Measurements from ENCODE around the gene NDUFA12.

DNA sequence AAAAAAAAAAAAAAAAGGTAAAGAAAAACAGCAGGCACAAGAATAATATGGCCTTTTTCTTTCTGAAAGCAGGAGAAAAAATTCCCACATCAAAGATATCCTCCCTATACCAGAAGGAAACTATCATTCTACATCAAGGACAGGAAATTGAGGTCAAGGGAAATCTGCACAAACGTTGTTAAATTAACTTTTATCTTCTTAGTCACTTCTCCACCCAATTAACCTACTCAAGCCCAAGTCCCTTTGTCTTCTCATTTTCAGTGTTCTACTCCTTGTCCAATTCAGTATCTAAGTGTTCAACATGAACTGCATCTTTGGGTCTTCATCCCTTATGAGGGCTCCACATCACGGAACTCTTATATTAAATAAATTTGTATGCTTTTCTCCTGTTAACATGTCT, 15.7 kb downstream of the NDUFA12 start:
- no peak for TF ChIP-seq POLR2A (IDR thresholded peaks at IDR 0.05)
- TF ChIP-seq, protein P1, sequence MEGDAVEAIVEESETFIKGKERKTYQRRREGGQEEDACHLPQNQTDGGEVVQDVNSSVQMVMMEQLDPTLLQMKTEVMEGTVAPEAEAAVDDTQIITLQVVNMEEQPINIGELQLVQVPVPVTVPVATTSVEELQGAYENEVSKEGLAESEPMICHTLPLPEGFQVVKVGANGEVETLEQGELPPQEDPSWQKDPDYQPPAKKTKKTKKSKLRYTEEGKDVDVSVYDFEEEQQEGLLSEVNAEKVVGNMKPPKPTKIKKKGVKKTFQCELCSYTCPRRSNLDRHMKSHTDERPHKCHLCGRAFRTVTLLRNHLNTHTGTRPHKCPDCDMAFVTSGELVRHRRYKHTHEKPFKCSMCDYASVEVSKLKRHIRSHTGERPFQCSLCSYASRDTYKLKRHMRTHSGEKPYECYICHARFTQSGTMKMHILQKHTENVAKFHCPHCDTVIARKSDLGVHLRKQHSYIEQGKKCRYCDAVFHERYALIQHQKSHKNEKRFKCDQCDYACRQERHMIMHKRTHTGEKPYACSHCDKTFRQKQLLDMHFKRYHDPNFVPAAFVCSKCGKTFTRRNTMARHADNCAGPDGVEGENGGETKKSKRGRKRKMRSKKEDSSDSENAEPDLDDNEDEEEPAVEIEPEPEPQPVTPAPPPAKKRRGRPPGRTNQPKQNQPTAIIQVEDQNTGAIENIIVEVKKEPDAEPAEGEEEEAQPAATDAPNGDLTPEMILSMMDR (IDR thresholded peaks at IDR 0.05) = no peak
- TF ChIP-seq POLR2AphosphoS5 (IDR thresholded peaks at IDR 0.05) = no peak
